ENCODE data around the gene NSG1. TPM values are rescaled to one million over a fixed set of nuclear protein-coding genes. Genes with fewer than 3 reads are reported as not detected.
"Not testable (repeated sequence)": the region's sequence is repeated elsewhere in the genome, so short reads cannot be mapped to it uniquely, and the experiment has no call there.

The NSG1 gene
- total RNA-seq, 2 donors from 2014 or later, result 1.0 to 3.2 TPM

GRCh38 chr4:4418676-4419390, 31.9 kb downstream of the NSG1 start:
- no peak for DNase-seq
- H3K27ac Mint-ChIP-seq, result peak overlapping the region; percentile 52
- ATAC-seq (replicated peaks in 1 of 2), result peak; percentile 58 to 79

GRCh38 chr4:4419896-4420295, 33.0 kb downstream of the NSG1 start:
- Mint-ChIP-seq H3K4me3 (no peak overlapping the region), H3K36me3 (ENCODE audit: insufficient read depth in 2 of 2) (peaks cover 4 to 7% of the 10 kb centered on the region in 2 donors), H3K4me1 (ENCODE audit: low read depth) (peaks cover 21% of the 10 kb centered on the region), H3K27ac (no peak overlapping the region), H3K27me3 (ENCODE audit: low read depth) (no peaks in the 10 kb centered on the region), H3K9me3 (no peaks in the 10 kb centered on the region)
- DNase-seq (no peak), ATAC-seq (replicated peaks in 1 of 2) (no peak)

More at GRCh38 chr4:4418676-4419390, 31.9 kb downstream of the NSG1 start:
- H3K9me3 Mint-ChIP-seq, result no peaks in the 10 kb centered on the region
- no peaks in the 10 kb centered on the region for H3K27me3 Mint-ChIP-seq (ENCODE audit: low read depth)
- H3K4me3 Mint-ChIP-seq, result no peak overlapping the region
- H3K36me3 Mint-ChIP-seq (ENCODE audit: insufficient read depth in 2 of 2), result peaks cover 4 to 7% of the 10 kb centered on the region in 2 donors
- H3K4me1 Mint-ChIP-seq (ENCODE audit: low read depth), result peaks cover 21% of the 10 kb centered on the region

GRCh38 chr4:4420421-4420820, 33.5 kb downstream of the NSG1 start:
- Mint-ChIP-seq H3K4me1 (ENCODE audit: low read depth) (peaks cover 21% of the 10 kb centered on the region), H3K27ac (no peak overlapping the region), H3K27me3 (ENCODE audit: low read depth) (no peaks in the 10 kb centered on the region), H3K9me3 (no peaks in the 10 kb centered on the region), H3K36me3 (ENCODE audit: insufficient read depth in 2 of 2) (peaks cover 4 to 7% of the 10 kb centered on the region in 2 donors), H3K4me3 (no peak overlapping the region)
- ATAC-seq (replicated peaks in 1 of 2) (no peak), DNase-seq (no peak)

GRCh38 chr4:4421356-4421755, 34.5 kb downstream of the NSG1 start:
- H3K4me1 Mint-ChIP-seq (ENCODE audit: low read depth), result peaks cover 21% of the 10 kb centered on the region
- no peak overlapping the region for H3K27ac Mint-ChIP-seq
- H3K9me3 Mint-ChIP-seq, result no peaks in the 10 kb centered on the region
- H3K27me3 Mint-ChIP-seq (ENCODE audit: low read depth), result no peaks in the 10 kb centered on the region
- ATAC-seq (replicated peaks in 1 of 2) (no peak), DNase-seq (no peak)
- H3K4me3 Mint-ChIP-seq, result no peak overlapping the region
- peaks cover 4 to 7% of the 10 kb centered on the region in 2 donors for H3K36me3 Mint-ChIP-seq (ENCODE audit: insufficient read depth in 2 of 2)

- not testable (repeated sequence) for DNase-seq; H3K36me3 Mint-ChIP-seq (ENCODE audit: insufficient read depth in 2 of 2); H3K27ac Mint-ChIP-seq; H3K4me3 Mint-ChIP-seq; H3K27me3 Mint-ChIP-seq (ENCODE audit: low read depth); H3K9me3 Mint-ChIP-seq; ATAC-seq (replicated peaks in 1 of 2)
- peaks cover 21% of the 10 kb centered on the region for H3K4me1 Mint-ChIP-seq (ENCODE audit: low read depth)
These were observed 35.2 kb downstream of the NSG1 start for GRCh38 chr4:4422117-4422516.

- Mint-ChIP-seq H3K9me3 (no peaks in the 10 kb centered on the region), H3K4me3 (no peak overlapping the region), H3K36me3 (ENCODE audit: insufficient read depth in 2 of 2) (peaks cover 2% of the 10 kb centered on the region in 2 donors), H3K27me3 (ENCODE audit: low read depth) (no peaks in the 10 kb centered on the region), H3K27ac (no peak overlapping the region), H3K4me1 (ENCODE audit: low read depth) (peaks cover 19% of the 10 kb centered on the region)
- no peak for ATAC-seq (replicated peaks in 1 of 2)
- DNase-seq, result no peak
These were observed 36.1 kb downstream of the NSG1 start for GRCh38 chr4:4422856-4423499.

- Mint-ChIP-seq H3K9me3 (no peaks in the 10 kb centered on the region), H3K27me3 (ENCODE audit: low read depth) (no peaks in the 10 kb centered on the region), H3K36me3 (ENCODE audit: insufficient read depth in 2 of 2) (peaks cover 2% of the 10 kb centered on the region in 2 donors), H3K27ac (no peak overlapping the region), H3K4me1 (ENCODE audit: low read depth) (peaks cover 9% of the 10 kb centered on the region), H3K4me3 (no peak overlapping the region)
- no peak for ATAC-seq (replicated peaks in 1 of 2)
- no peak for DNase-seq
These were observed 37.0 kb downstream of the NSG1 start for GRCh38 chr4:4423706-4424498.

- Mint-ChIP-seq H3K36me3 (ENCODE audit: insufficient read depth in 2 of 2) (peaks cover 0 to 2% of the 10 kb centered on the region in 2 donors), H3K27ac (no peak overlapping the region)
- DNase-seq, result no peak
These were observed 37.7 kb downstream of the NSG1 start for GRCh38 chr4:4424499-4425115.

GRCh38 chr4:4425119-4425690, 38.3 kb downstream of the NSG1 start:
- DNase-seq (no peak), ATAC-seq (replicated peaks in 1 of 2) (no peak)
- Mint-ChIP-seq H3K4me1 (ENCODE audit: low read depth) (no peaks in the 10 kb centered on the region), H3K27ac (no peak overlapping the region), H3K27me3 (ENCODE audit: low read depth) (no peaks in the 10 kb centered on the region), H3K9me3 (no peaks in the 10 kb centered on the region), H3K4me3 (no peak overlapping the region), H3K36me3 (ENCODE audit: insufficient read depth in 2 of 2) (no peaks in the 10 kb centered on the region)

More at GRCh38 chr4:4424499-4425115, 37.7 kb downstream of the NSG1 start:
- H3K4me1 Mint-ChIP-seq (ENCODE audit: low read depth), result peaks cover 2% of the 10 kb centered on the region
- H3K9me3 Mint-ChIP-seq, result no peaks in the 10 kb centered on the region
- no peaks in the 10 kb centered on the region for H3K27me3 Mint-ChIP-seq (ENCODE audit: low read depth)
- no peak for ATAC-seq (replicated peaks in 1 of 2)
- no peak overlapping the region for H3K4me3 Mint-ChIP-seq

- no peaks in the 10 kb centered on the region for H3K9me3 Mint-ChIP-seq
- H3K27me3 Mint-ChIP-seq (ENCODE audit: low read depth), result no peaks in the 10 kb centered on the region
- no peak overlapping the region for H3K4me3 Mint-ChIP-seq
- H3K36me3 Mint-ChIP-seq (ENCODE audit: insufficient read depth in 2 of 2), result no peaks in the 10 kb centered on the region
- DNase-seq (no peak), ATAC-seq (replicated peaks in 1 of 2) (no peak)
- no peak overlapping the region for H3K27ac Mint-ChIP-seq
- H3K4me1 Mint-ChIP-seq (ENCODE audit: low read depth), result no peaks in the 10 kb centered on the region
These were observed 38.8 kb downstream of the NSG1 start for GRCh38 chr4:4425696-4426095.

GRCh38 chr4:4426511-4427120, 39.7 kb downstream of the NSG1 start:
- no peaks in the 10 kb centered on the region for H3K27me3 Mint-ChIP-seq (ENCODE audit: low read depth)
- H3K9me3 Mint-ChIP-seq, result no peaks in the 10 kb centered on the region
- no peak for DNase-seq
- no peaks in the 10 kb centered on the region for H3K4me1 Mint-ChIP-seq (ENCODE audit: low read depth)
- ATAC-seq (replicated peaks in 1 of 2), result no peak
- H3K36me3 Mint-ChIP-seq (ENCODE audit: insufficient read depth in 2 of 2), result no peaks in the 10 kb centered on the region
- H3K4me3 Mint-ChIP-seq, result no peak overlapping the region
- no peak overlapping the region for H3K27ac Mint-ChIP-seq

GRCh38 chr4:4427121-4427870, 40.4 kb downstream of the NSG1 start:
- H3K36me3 Mint-ChIP-seq (ENCODE audit: insufficient read depth in 2 of 2), result no peaks in the 10 kb centered on the region
- no peak overlapping the region for H3K27ac Mint-ChIP-seq
- H3K27me3 Mint-ChIP-seq (ENCODE audit: low read depth), result no peaks in the 10 kb centered on the region
- DNase-seq (no peak), ATAC-seq (replicated peaks in 1 of 2) (no peak)
- no peaks in the 10 kb centered on the region for H3K9me3 Mint-ChIP-seq
- no peak overlapping the region for H3K4me3 Mint-ChIP-seq
- no peaks in the 10 kb centered on the region for H3K4me1 Mint-ChIP-seq (ENCODE audit: low read depth)
